Rectal smooth muscle tissue (tissue), 1 donor: ENCODE measurements around the gene PHLPP2.
A peak's percentile ranks its signal among the peaks of the same experiment; 100 is the strongest.

Experiments
- H3K27ac ChIP-seq: one replicate; pipeline ENCODE4 v1.7.0; 2013; ENCODE audit warnings: low read depth, low read length, inconsistent platforms
- H3K27me3 ChIP-seq: one replicate; pipeline ENCODE4 v1.7.0; 2013; ENCODE audit warnings: low read length; ENCODE audit not compliant: control insufficient read depth, insufficient read depth
- H3K36me3 ChIP-seq: one replicate; pipeline ENCODE4 v1.7.0; 2013; ENCODE audit warnings: low read length; ENCODE audit not compliant: control insufficient read depth, insufficient read depth
- H3K4me1 ChIP-seq: one replicate; pipeline ENCODE4 v1.7.0; 2013; ENCODE audit warnings: low read length; ENCODE audit not compliant: control insufficient read depth, insufficient read depth
- H3K4me3 ChIP-seq: one replicate; pipeline ENCODE4 v1.7.0; 2013; ENCODE audit warnings: low read length
- H3K9ac ChIP-seq: one replicate; pipeline ENCODE4 v1.7.0; 2013; ENCODE audit warnings: low read length

Gene PHLPP2

GRCh38 chr16:71724320-71724751, at the start of gene PHLPP2:
Gene PHLPP2, minus strand, starts transcription at chr16:71724701. Its CDS starts 9,906 bp downstream, at chr16:71714795.
- Histone ChIP-seq H3K27ac (peak within 1 kb of the TSS; percentile 84), H3K4me3 (peak within 1 kb of the TSS; percentile 73), H3K4me1 (peaks cover 3% of the 10 kb centered on the region), H3K27me3 (no peaks in the 10 kb centered on the region), H3K36me3 (no peaks in the 10 kb centered on the region), H3K9ac (no peak within 1 kb of the TSS)

- H3K9ac ChIP-seq, result no peak overlapping the region
- peaks cover 6% of the 10 kb centered on the region for H3K36me3 ChIP-seq
These were observed 47.1 kb upstream of the PHLPP2 start for GRCh38 chr16:71771571-71771970.

GRCh38 chr16:71769222-71769621, 44.7 kb upstream of the PHLPP2 start:
- Histone ChIP-seq H3K36me3 (peaks cover 6% of the 10 kb centered on the region), H3K27me3 (no peaks in the 10 kb centered on the region), H3K27ac (no peak overlapping the region), H3K9ac (no peak overlapping the region), H3K4me1 (no peaks in the 10 kb centered on the region), H3K4me3 (no peak overlapping the region)

More at GRCh38 chr16:71771571-71771970, 47.1 kb upstream of the PHLPP2 start:
- no peak overlapping the region for H3K27ac ChIP-seq
- no peaks in the 10 kb centered on the region for H3K27me3 ChIP-seq
- H3K4me3 ChIP-seq, result no peak overlapping the region
- H3K4me1 ChIP-seq, result no peaks in the 10 kb centered on the region

GRCh38 chr16:71767060-71767900, 42.8 kb upstream of the PHLPP2 start:
- Histone ChIP-seq H3K9ac (no peak overlapping the region), H3K36me3 (peaks cover 13% of the 10 kb centered on the region), H3K27me3 (no peaks in the 10 kb centered on the region), H3K27ac (no peak overlapping the region), H3K4me1 (no peaks in the 10 kb centered on the region), H3K4me3 (no peak overlapping the region)

- H3K36me3 ChIP-seq, result peaks cover 15% of the 10 kb centered on the region
- no peaks in the 10 kb centered on the region for H3K4me1 ChIP-seq
- H3K9ac ChIP-seq, result no peak overlapping the region
These were observed 37.7 kb upstream of the PHLPP2 start for GRCh38 chr16:71762186-71762585.

GRCh38 chr16:71761097-71761496, 36.6 kb upstream of the PHLPP2 start:
- Histone ChIP-seq H3K4me3 (no peak overlapping the region), H3K4me1 (no peaks in the 10 kb centered on the region), H3K27me3 (no peaks in the 10 kb centered on the region), H3K36me3 (peaks cover 18% of the 10 kb centered on the region), H3K27ac (no peak overlapping the region), H3K9ac (no peak overlapping the region)

More at GRCh38 chr16:71762186-71762585, 37.7 kb upstream of the PHLPP2 start:
- H3K27ac ChIP-seq, result no peak overlapping the region
- no peak overlapping the region for H3K4me3 ChIP-seq
- H3K27me3 ChIP-seq, result no peaks in the 10 kb centered on the region

GRCh38 chr16:71758293-71758760, 33.8 kb upstream of the PHLPP2 start:
- Histone ChIP-seq H3K27me3 (no peaks in the 10 kb centered on the region), H3K4me1 (no peaks in the 10 kb centered on the region), H3K9ac (no peak overlapping the region), H3K36me3 (peaks cover 23% of the 10 kb centered on the region), H3K4me3 (no peak overlapping the region), H3K27ac (no peak overlapping the region)

GRCh38 chr16:71754652-71755051, 30.2 kb upstream of the PHLPP2 start:
- H3K27ac ChIP-seq, result no peak overlapping the region
- H3K4me3 ChIP-seq, result no peak overlapping the region
- H3K9ac ChIP-seq, result no peak overlapping the region
- no peaks in the 10 kb centered on the region for H3K27me3 ChIP-seq
- H3K36me3 ChIP-seq, result peaks cover 18% of the 10 kb centered on the region
- H3K4me1 ChIP-seq, result no peaks in the 10 kb centered on the region

- Histone ChIP-seq H3K27ac (no peak overlapping the region), H3K9ac (no peak overlapping the region), H3K27me3 (no peaks in the 10 kb centered on the region), H3K4me1 (no peaks in the 10 kb centered on the region), H3K36me3 (peaks cover 22% of the 10 kb centered on the region), H3K4me3 (no peak overlapping the region)
These were observed 29.6 kb upstream of the PHLPP2 start for GRCh38 chr16:71754108-71754507.

- H3K36me3 ChIP-seq, result peaks cover 16% of the 10 kb centered on the region
- H3K4me1 ChIP-seq, result no peaks in the 10 kb centered on the region
- H3K27ac ChIP-seq, result no peak overlapping the region
- no peak overlapping the region for H3K9ac ChIP-seq
- H3K27me3 ChIP-seq, result no peaks in the 10 kb centered on the region
- H3K4me3 ChIP-seq, result no peak overlapping the region
These were observed 23.7 kb upstream of the PHLPP2 start for GRCh38 chr16:71748226-71748625.

GRCh38 chr16:71746442-71747046, 22.0 kb upstream of the PHLPP2 start:
- H3K27me3 ChIP-seq, result no peaks in the 10 kb centered on the region
- H3K9ac ChIP-seq, result no peak overlapping the region
- H3K4me3 ChIP-seq, result no peak overlapping the region
- H3K36me3 ChIP-seq, result peaks cover 15% of the 10 kb centered on the region
- H3K4me1 ChIP-seq, result no peaks in the 10 kb centered on the region
- no peak overlapping the region for H3K27ac ChIP-seq

- H3K4me3 ChIP-seq, result no peak overlapping the region
- no peaks in the 10 kb centered on the region for H3K27me3 ChIP-seq
- H3K9ac ChIP-seq, result no peak overlapping the region
- H3K36me3 ChIP-seq, result peaks cover 24% of the 10 kb centered on the region
- H3K27ac ChIP-seq, result no peak overlapping the region
- no peaks in the 10 kb centered on the region for H3K4me1 ChIP-seq
These were observed 14.4 kb upstream of the PHLPP2 start for GRCh38 chr16:71738855-71739254.
